Vagina (tissue), 2 donors: ENCODE results near the gene UBFD1.

Experiments used
- CTCF ChIP-seq, 3 experiments: fragments of 450-650 bp in 2 of 3; fragments of 200-600 bp in 1 of 3; sonication (generic) in 1 of 3; IDR thresholded peaks; one replicate each; pipeline ENCODE4 v1.5.1; 2017 to 2019; ENCODE audit warnings: antibody characterized with exemption in 3 of 3, mild to moderate bottlenecking in 2 of 3, moderate library complexity in 2 of 3
- POLR2A ChIP-seq, 2 donors: fragments of 450-650 bp; IDR thresholded peaks; one replicate each; pipeline ENCODE4 v1.6.1; 2017; ENCODE audit warnings: antibody characterized with exemption in 2 of 2, mild to moderate bottlenecking in 2 of 2, moderate library complexity in 2 of 2
- POLR2AphosphoS5 ChIP-seq, 2 donors: sonication (generic); formaldehyde crosslinking; IDR thresholded peaks; one replicate each; pipeline ENCODE4 v1.9.0; 2017; ENCODE audit warnings: antibody characterized with exemption in 2 of 2, mild to moderate bottlenecking in 2 of 2, low read depth in 1 of 2; ENCODE audit not compliant: insufficient read depth in 1 of 2

DNA sequence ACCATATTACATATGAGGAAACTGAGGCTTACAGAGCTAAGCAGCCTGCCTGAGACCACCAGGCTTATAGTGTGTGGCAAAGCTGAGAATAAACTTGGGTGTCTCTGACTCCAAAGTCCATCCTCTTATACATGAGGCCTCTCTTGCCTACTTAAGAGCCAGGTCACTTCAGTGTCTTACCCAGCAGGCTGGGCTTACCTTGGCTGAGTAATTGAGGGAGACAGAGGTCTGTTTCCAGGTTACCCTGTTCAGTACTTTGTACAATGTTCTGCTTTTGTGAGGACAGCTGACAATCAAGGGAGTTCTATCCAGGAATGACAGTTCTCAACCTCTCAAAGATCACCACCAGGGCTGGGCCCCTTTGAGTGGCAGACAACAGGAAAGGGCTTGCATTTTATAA is 24.2 kb downstream of the UBFD1 start:
- TF ChIP-seq POLR2A (IDR thresholded peaks at IDR 0.05) (no peak), CTCF (IDR thresholded peaks at IDR 0.05) (no peak), POLR2AphosphoS5 (IDR thresholded peaks at IDR 0.05; ENCODE audit: insufficient read depth in 1 of 2, low read depth in 1 of 2) (no peak)
